Uterus (tissue), 2 donors: ENCODE measurements around the gene BCAR3.

Source experiments
- POLR2A ChIP-seq, 2 donors: fragments of 450-650 bp; IDR thresholded peaks; one replicate each; pipeline ENCODE4 v1.6.1; 2016; ENCODE audit warnings: antibody characterized with exemption in 2 of 2, mild to moderate bottlenecking in 1 of 2, moderate library complexity in 1 of 2
- TF ChIP-seq, protein P1 (sequence below), 4 experiments: fragments of 200-600 bp in 2 of 4; fragments of 450-650 bp in 2 of 4; sonication (generic) in 2 of 4; IDR thresholded peaks; one replicate each; pipeline ENCODE4 v1.5.1; 2016 to 2019; ENCODE audit warnings: antibody characterized with exemption in 4 of 4, mild to moderate bottlenecking in 2 of 4, moderate library complexity in 1 of 4

DNA sequence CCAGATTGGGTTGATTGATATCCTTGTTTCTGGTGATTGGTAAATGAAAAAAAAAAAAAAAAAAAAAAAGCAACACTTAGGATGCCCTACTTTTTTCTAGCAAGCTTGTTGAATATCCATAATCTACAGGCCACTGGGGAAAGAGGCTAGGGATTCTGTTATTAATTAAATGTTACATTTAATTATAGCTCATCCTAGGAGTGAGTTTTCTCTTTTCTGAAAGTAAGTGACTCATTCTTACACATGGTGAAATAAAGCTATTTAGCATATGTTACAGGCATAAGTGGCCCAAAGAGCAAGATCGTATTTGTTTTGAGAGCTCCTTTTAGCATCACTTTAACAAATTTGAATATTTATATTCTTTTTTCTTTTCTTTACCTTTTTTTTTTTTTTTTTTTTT lies 139.2 kb downstream of the BCAR3 start:
- TF ChIP-seq, protein P1, sequence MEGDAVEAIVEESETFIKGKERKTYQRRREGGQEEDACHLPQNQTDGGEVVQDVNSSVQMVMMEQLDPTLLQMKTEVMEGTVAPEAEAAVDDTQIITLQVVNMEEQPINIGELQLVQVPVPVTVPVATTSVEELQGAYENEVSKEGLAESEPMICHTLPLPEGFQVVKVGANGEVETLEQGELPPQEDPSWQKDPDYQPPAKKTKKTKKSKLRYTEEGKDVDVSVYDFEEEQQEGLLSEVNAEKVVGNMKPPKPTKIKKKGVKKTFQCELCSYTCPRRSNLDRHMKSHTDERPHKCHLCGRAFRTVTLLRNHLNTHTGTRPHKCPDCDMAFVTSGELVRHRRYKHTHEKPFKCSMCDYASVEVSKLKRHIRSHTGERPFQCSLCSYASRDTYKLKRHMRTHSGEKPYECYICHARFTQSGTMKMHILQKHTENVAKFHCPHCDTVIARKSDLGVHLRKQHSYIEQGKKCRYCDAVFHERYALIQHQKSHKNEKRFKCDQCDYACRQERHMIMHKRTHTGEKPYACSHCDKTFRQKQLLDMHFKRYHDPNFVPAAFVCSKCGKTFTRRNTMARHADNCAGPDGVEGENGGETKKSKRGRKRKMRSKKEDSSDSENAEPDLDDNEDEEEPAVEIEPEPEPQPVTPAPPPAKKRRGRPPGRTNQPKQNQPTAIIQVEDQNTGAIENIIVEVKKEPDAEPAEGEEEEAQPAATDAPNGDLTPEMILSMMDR (IDR thresholded peaks at IDR 0.05), result no peak
- TF ChIP-seq POLR2A (IDR thresholded peaks at IDR 0.05), result no peak
